Adrenal gland (tissue), 5 donors: ENCODE data around the gene POGZ.

Experiments used
- POLR2A ChIP-seq, 2 donors: fragments of 450-650 bp; IDR thresholded peaks; one replicate each; pipeline ENCODE4 v1.6.1; 2017; ENCODE audit warnings: antibody characterized with exemption in 2 of 2, mild to moderate bottlenecking in 2 of 2, moderate library complexity in 1 of 2
- TF ChIP-seq, protein P1 (sequence below), 6 experiments: fragments of 450-650 bp in 4 of 6; fragments of 200-600 bp in 2 of 6; sonication (generic) in 1 of 6; IDR thresholded peaks; 1 replicate in 5 of 6; 2 replicates in 1 of 6; pipeline versions ENCODE4 v1.5.1 to v1.8.0; 2016 to 2021; ENCODE audit warnings: antibody characterized with exemption in 6 of 6, mild to moderate bottlenecking in 2 of 6, moderate library complexity in 1 of 6
- donor health status: DM: no; HTN: no; CAD: no.

DNA sequence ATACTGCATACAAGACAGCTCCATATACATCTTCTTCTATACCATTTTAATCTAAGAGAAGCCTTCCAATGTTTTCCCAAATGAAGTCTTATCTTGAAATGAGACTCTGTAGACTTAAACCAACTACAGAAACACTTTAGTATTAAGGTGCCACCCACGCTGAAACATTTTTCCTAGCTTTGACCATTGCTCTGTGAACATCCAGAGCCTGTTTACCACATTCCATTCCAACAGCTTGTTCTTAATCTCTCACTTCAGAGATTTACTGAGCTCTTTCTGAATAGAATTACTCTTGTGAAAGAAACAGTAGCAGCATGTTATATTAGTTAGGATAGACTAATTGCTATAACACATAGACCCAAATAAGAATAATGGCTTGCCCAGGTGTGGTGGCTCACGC, 19.6 kb upstream of the POGZ start:
- TF ChIP-seq, protein P1, sequence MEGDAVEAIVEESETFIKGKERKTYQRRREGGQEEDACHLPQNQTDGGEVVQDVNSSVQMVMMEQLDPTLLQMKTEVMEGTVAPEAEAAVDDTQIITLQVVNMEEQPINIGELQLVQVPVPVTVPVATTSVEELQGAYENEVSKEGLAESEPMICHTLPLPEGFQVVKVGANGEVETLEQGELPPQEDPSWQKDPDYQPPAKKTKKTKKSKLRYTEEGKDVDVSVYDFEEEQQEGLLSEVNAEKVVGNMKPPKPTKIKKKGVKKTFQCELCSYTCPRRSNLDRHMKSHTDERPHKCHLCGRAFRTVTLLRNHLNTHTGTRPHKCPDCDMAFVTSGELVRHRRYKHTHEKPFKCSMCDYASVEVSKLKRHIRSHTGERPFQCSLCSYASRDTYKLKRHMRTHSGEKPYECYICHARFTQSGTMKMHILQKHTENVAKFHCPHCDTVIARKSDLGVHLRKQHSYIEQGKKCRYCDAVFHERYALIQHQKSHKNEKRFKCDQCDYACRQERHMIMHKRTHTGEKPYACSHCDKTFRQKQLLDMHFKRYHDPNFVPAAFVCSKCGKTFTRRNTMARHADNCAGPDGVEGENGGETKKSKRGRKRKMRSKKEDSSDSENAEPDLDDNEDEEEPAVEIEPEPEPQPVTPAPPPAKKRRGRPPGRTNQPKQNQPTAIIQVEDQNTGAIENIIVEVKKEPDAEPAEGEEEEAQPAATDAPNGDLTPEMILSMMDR (IDR thresholded peaks at IDR 0.05), result no peak
- no peak for TF ChIP-seq POLR2A (IDR thresholded peaks at IDR 0.05)
